ENCODE results near the gene YPEL2. TPM values are rescaled to one million over a fixed set of nuclear protein-coding genes. Genes with fewer than 3 reads are reported as not detected.

Gene YPEL2
- total RNA-seq, 1 donor from 2014 or later = 5.3 TPM

- Mint-ChIP-seq H3K27ac (peak overlapping the region; percentile 87), H3K4me1 (ENCODE audit: low read depth) (peaks cover 50% of the 10 kb centered on the region)
These were observed 110.1 kb downstream of the YPEL2 start for GRCh38 chr17:59441464-59442096.

DNA sequence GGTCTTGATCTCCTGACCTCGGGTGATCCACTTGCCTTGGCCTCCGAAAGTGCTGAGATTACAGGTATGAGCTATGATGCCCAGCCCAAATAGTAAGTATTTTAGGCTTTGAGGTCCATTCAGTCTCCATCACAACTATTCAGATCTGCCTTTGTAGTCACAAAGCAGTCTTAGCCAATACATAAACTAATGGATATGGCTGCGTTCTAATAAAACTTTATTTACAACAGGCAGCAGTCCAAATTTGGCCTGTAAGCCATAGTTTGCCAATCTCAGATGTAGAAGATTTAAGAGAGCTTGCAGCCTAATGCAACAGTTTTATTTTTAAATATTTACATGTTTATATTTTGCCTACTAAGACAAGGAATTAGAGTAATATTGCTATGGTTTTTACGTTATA is 111.7 kb downstream of the YPEL2 start:
- no peak for DNase-seq (ENCODE audit: low spot score)
- no peaks in the 10 kb centered on the region for H3K27me3 Mint-ChIP-seq (ENCODE audit: low read depth)
- no peak overlapping the region for H3K27ac Mint-ChIP-seq
- peaks cover 41% of the 10 kb centered on the region for H3K4me1 Mint-ChIP-seq (ENCODE audit: low read depth)
- no peak overlapping the region for H3K4me3 Mint-ChIP-seq (ENCODE audit: low read depth)
- intact Hi-C loops (cut with micrococcal nuclease) = loop anchor here (10.0 kb wide), 1 partner anchor 218 kb away; the partner anchor contains the start of gene GDPD1
- no peaks in the 10 kb centered on the region for H3K9me3 Mint-ChIP-seq
- no peaks in the 10 kb centered on the region for H3K36me3 Mint-ChIP-seq (ENCODE audit: low read depth)

More at GRCh38 chr17:59441464-59442096, 110.1 kb downstream of the YPEL2 start:
- no peaks in the 10 kb centered on the region for H3K27me3 Mint-ChIP-seq (ENCODE audit: low read depth)
- H3K4me3 Mint-ChIP-seq (ENCODE audit: low read depth) = no peak overlapping the region
- H3K36me3 Mint-ChIP-seq (ENCODE audit: low read depth) = no peaks in the 10 kb centered on the region
- H3K9me3 Mint-ChIP-seq = no peaks in the 10 kb centered on the region
- DNase-seq (ENCODE audit: low spot score) = no peak
- intact Hi-C loops (cut with micrococcal nuclease) = loop anchor here (1.0 to 10.0 kb wide), 2 partner anchors 112 to 217 kb away; partner anchors contain the start of gene GDPD1

Other genes starting within 250 kb of the YPEL2 start
- gene TRIM37, start 224.8 kb upstream of the YPEL2 start, total RNA-seq = 28.4 and 31.4 TPM in 2 replicates
- 62.2 and 69.9 TPM in 2 replicates for gene SKA2, start 176.5 kb upstream of the YPEL2 start, total RNA-seq
- gene PRR11, start 175.9 kb upstream of the YPEL2 start, total RNA-seq = 50.2 and 51.5 TPM in 2 replicates
- 20.6 and 20.8 TPM in 2 replicates for gene SMG8, start 121.6 kb upstream of the YPEL2 start, total RNA-seq
- gene GDPD1, start 111.1 kb upstream of the YPEL2 start, total RNA-seq = 2.3 and 2.7 TPM in 2 replicates
- 16.7 and 18.2 TPM in 2 replicates for gene DHX40, start 234.0 kb downstream of the YPEL2 start, total RNA-seq

Data from activated T-helper 2 cell treated with anti-CD3 and anti-CD28 coated beads, Interferon-gamma antibody, Interleukin-2, Interleukin-4, amounts not matched to agents 10 μg/mL and 5 μg/mL and 100 μg/mL, durations not matched to agents 14 hours and 24 hours and 36 hours (primary cell).